ENCODE data around the gene BLTP3B. TPM values are rescaled to one million over a fixed set of nuclear protein-coding genes. Genes with fewer than 3 reads are reported as not detected.

Gene BLTP3B
- total and polyA plus RNA-seq, 2 of the 13 experiments (the other 11 are each of a cell fraction or from before 2014, with no cell fraction given), result 15.6 to 24.4 TPM

DNA sequence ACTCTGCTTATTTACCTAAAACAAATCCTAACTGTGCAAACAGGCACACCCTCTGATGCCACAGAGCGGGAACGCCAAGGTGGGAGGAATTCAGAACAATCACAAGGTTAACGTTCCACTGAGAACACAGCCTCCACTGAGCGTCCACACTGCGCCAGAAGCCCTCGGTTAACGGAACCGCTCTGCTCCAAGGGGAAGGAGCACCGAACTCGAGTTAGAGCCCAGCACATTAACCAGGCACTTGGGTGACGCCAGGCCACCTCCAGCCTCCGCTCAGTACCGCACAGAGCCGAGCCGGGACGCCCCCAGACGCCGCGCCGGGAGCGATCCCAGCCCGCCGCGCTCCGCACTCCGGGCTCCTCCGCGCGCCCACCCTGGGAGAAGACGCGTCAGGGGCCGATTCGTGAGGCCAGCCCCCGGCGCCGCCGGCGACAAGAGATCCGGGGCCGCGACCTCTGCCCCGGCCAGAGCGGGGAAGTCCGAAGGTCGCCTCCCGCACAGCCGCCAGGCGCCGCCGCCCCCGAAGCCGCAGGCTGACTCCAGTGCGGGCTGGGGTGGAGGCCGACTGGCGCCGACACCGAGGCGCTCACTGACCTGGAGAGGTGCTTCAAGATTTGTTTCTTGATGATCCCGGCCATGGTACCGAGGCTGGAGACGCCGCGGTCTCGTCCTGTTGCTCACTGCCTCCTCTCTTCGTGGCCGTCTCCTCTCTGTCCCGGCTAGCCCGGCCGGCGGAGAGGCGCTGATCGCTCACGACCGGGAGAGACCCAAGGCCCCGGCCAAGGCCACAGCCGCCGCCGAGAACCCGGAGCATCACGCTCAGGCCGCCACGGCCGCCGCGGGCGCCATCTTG lies 450 bp downstream of the BLTP3B start (continued):
- TF ChIP-seq KIAA2018 (CRISPR knock-in tag; IDR thresholded peaks at IDR 0.05; ENCODE audit: borderline replicate concordance) (no peak), TBP (CRISPR knock-in tag; IDR thresholded peaks at IDR 0.05) (no peak), ZNF281 (CRISPR knock-in tag; IDR thresholded peaks at IDR 0.05; ENCODE audit: borderline replicate concordance) (0 out of 2 replicates have a peak, but pooled peaks have one; percentile 6), ZNF546 (CRISPR knock-in tag; conservative IDR thresholded peaks at IDR 0.05) (no peak), ZNF577 (CRISPR knock-in tag; IDR thresholded peaks at IDR 0.05; ENCODE audit: borderline replicate concordance, low read depth) (no peak), ZFP37 (CRISPR knock-in tag; IDR thresholded peaks at IDR 0.05; ENCODE audit: borderline replicate concordance) (0 out of 2 replicates have a peak, but pooled peaks have one; percentile 24), ZNF670 (CRISPR knock-in tag; IDR thresholded peaks at IDR 0.05; ENCODE audit: borderline replicate concordance) (peak; percentile 22; the same call in 1 of the 2 replicates), PHF20 (CRISPR knock-in tag; IDR thresholded peaks at IDR 0.05) (0 out of 2 replicates have a peak, but pooled peaks have one; percentile 26), ELF4 (CRISPR knock-in tag; IDR thresholded peaks at IDR 0.05; ENCODE audit: borderline replicate concordance) (no peak), BRD4 (CRISPR knock-in tag; IDR thresholded peaks at IDR 0.05) (no peak), IRX3 (CRISPR knock-in tag; IDR thresholded peaks at IDR 0.05; ENCODE audit: borderline replicate concordance, low read depth) (no peak), HOXA5 (CRISPR knock-in tag; IDR thresholded peaks at IDR 0.05) (no peak), MXD1 (CRISPR knock-in tag; IDR thresholded peaks at IDR 0.05) (peak; percentile 68; the same call in 1 of the 2 replicates), SP140L (CRISPR knock-in tag; IDR thresholded peaks at IDR 0.05; ENCODE audit: borderline replicate concordance) (no peak), ZBTB38 (CRISPR knock-in tag; IDR thresholded peaks at IDR 0.05) (peak; percentile 59; the same call in 1 of the 2 replicates), ZSCAN20 (CRISPR knock-in tag; IDR thresholded peaks at IDR 0.05; ENCODE audit: borderline replicate concordance) (peak; percentile 43; the same call in 1 of the 2 replicates), NCOA2 (CRISPR knock-in tag; IDR thresholded peaks at IDR 0.05) (no peak)

Data from HepG2 (cell line).